Activated CD4-positive, alpha-beta T cell treated with anti-CD3 and anti-CD28 coated beads for 24 hours (primary cell): ENCODE results near the gene MROH7.
A peak's percentile ranks its signal among the peaks of the same experiment; 100 is the strongest.

ENCODE experiments used
- DNase-seq, 2 donors: peaks; one replicate each; pipeline ENCODE4 v3.0.0-alpha.2; 2020; ENCODE audit warnings: low read depth in 2 of 2

The MROH7 gene

DNA sequence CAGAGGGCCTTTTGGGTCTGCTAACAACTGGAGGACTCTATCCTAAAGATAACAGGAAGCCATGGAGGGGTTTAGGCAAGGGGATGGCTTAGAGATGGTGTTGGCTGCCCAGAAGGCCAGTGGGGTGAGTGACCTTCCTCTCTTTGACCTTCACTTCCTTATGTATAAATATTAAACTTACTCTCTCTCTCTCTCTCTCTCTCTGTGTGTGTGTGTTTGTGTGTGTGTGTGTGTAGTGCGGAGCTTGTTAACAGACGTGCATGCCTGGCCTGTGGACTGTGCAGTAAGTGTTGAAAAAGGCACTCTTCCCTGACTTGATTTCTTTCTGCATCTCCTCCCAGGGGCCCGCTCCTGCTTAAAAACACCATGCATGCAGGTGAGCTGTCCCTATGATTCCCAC lies 10.0 kb downstream of the MROH7 start:
- no peak for DNase-seq

- no peak for DNase-seq
Observed at GRCh38 chr1:54652168-54652567, 10.6 kb downstream of the MROH7 start.

DNA sequence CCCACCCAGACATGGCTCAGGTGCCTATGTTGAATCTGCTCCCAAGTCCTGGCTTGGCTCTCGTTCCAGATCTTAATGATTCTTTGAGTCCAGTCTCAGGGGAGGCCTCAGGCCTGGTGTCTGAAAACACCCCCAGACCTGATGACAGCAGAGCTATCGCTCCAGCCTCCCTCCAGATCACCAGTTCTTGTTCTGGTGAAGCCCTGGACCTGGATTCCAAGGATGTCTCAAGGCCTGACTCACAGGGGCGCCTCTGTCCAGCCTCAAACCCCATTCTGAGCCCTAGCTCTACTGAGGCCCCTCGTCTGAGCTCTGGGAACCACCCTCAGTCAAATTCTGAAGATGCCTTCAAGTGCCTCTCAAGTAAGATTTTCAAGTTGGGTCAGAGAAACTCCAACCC lies 11.4 kb downstream of the MROH7 start:
- no peak for DNase-seq

- DNase-seq, result no peak
Observed at GRCh38 chr1:54658164-54658913, 16.8 kb downstream of the MROH7 start.

GRCh38 chr1:54663725-54664124 lies 22.1 kb downstream of the MROH7 start:
- no peak for DNase-seq

DNA sequence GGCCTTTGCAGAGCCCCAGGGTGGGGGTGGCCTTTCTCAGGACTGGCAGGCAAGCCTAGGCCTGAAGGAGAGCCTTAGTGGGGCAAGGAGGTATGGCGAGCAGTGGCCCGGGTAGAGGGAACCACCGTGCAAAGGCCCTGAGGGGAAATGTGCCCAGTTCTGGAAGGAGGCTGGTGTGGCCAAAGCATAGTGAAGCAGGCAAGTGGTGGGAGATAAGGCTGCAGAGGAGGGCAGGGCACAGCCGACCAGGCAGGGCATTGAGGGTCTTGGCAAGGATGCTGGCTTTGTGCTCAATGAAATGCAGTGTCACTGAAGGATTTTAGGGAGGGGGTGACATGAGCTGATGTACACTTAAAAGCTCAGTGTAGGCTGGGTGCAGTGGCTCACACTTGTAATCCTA lies 22.8 kb downstream of the MROH7 start:
- no peak for DNase-seq

GRCh38 chr1:54665852-54666251 lies 24.3 kb downstream of the MROH7 start:
- no peak for DNase-seq

DNA sequence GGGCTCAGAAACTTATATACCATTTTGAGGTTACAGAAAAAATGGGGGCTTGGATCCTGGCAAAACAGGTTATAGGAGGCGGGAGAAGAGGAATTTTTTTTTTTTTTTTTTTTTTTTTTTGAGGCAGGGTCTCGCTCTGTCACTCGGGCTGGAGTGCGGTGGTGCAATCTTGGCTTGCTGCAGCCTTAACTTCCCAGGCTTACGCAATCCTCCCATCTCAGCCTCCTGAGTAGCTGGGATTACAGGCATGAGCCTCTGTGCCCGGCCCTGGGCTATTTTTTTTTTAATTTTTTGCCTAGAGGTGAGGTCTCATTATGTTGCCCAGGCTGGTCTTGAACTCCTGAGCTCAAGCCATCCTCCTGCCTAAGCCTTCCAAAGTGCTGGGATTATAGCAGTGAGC lies 24.7 kb downstream of the MROH7 start:
- no peak for DNase-seq

DNA sequence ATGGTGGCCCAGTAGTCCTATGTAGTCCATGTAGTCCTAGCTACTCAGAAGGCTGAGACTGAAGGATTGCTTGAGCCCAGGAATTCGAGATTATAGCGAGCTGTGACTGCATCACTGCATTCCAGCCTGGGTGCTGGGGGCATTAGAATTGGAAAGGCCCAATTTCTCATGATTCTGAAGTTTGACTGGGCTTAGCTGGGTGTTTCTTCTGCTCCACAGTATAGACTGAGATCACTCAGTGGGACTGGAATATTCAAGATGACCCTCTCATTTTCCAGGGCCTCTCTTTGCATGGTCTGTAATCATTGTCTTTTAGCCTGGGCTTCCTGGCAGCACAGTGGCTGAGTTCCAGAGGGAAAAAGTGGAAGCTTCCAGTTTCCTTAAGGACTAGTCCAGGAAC lies 26.2 kb downstream of the MROH7 start:
- no peak for DNase-seq

GRCh38 chr1:54668567-54668966 lies 27.0 kb downstream of the MROH7 start:
- no peak for DNase-seq

DNA sequence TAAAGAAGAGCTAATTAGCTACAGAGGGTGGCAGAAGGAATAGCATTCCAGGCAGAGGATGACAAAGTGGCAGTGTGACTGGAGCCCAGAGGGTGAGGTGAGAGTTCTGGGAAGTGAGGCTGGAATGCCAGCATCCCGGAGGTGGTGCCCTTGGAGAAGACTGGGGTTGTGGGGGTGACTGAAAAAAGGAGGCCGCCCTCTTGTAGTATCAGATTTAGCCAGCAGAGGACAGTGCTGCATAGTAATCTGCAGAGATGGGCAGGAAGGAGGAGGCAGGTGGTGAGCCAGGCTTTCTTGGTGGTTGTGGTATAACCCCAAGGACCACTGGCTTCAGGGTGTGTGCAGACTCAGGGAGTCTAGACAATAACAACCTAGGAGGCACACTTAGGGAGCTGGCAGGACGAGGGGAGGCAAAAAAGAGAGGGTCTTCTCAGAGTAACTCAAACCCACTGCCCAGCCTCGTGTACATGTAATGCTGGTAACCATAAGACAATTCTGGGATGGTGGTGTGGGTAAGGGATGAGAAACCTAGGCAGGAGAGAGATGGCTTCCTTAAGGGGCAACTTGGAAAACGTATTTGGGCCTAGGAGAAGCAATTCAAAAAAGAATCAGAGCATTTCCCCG lies 30.5 kb downstream of the MROH7 start:
- DNase-seq, result peak; percentile 55 to 58

DNA sequence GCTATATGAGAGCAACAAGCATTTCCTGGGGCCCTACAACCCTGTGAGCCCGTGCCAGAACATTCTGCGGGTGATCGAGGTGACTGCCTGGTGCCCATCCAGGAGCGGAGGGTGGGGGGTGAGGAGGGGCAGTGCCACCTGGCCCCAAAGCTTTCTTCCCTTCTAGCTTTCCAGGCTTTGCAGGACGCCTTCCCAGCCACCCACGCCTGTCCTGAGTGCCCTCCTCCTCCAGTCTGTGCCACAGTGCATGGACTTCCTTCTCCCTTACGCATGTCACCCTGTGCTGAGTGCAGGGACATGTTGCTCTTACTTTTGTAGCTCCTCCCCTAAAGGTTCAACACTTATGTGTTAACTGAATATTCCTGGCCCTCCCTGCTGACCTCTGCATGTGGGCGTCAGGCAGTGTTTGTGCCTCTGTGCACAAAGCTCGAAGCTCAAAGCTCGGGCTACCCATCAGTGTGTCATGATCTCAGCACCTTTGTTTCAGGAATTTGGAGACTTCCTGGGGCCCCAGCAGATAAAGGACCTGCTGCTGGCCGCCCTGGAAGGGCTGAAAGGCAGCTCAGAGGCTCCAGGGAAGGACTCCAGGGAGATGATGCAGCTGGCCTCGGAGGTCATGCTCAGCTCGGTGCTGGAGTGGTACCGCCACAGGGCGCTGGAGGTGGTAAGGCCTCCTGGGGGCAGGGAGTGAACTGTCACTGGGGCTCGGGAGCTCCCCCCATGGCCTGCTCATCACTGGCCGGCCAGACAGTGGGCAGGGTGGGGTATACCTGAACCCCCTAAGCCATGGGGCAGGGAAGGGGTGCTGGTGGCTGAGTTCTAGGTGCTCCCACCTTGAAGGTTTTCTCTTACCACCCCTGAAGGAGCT lies 37.4 kb downstream of the MROH7 start:
- DNase-seq, result no peak

DNA sequence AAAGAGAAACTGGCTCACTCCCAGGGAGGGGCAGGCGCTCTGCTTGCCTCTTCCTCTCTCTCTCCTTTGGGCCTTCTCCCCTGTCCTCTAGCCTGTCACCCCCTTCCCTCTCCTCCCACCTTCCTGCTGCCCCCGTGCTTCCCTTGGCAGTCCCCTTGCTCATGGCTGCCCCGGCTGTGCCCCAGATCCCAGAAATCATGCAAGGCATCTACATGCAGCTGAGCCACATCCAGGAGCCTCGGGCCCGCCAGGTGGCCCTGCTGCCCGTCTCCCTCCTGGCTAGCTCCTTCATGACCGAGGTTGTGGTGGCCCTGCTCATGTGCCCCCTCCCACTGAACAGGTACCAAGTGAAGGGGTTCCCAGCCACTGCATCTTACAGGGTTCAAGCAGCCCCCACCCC lies 38.1 kb downstream of the MROH7 start:
- DNase-seq, result no peak

DNA sequence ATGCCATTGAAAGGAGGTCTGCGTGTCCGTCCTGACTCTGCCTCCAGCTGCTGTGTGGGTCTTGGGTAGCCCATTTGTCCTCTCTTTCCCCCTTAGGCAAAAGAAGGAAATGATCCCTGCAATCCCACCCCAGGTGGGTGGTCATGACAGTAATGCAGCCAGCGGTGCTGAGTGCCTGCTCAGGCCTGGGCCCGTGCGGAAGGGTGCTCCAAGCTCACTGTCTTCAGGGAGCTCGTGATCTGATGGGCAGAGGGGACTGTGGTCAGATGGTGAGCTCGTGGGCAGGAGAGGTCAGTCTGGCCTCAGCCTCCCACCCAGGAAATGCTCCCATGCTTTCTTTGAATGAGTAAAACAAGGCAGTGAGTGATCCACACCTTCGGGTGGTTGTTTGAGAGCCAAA lies 38.8 kb downstream of the MROH7 start:
- DNase-seq, result no peak

GRCh38 chr1:54681358-54681757 lies 39.8 kb downstream of the MROH7 start:
- no peak for DNase-seq

GRCh38 chr1:54683453-54683852 lies 41.9 kb downstream of the MROH7 start:
- no peak for DNase-seq

DNA sequence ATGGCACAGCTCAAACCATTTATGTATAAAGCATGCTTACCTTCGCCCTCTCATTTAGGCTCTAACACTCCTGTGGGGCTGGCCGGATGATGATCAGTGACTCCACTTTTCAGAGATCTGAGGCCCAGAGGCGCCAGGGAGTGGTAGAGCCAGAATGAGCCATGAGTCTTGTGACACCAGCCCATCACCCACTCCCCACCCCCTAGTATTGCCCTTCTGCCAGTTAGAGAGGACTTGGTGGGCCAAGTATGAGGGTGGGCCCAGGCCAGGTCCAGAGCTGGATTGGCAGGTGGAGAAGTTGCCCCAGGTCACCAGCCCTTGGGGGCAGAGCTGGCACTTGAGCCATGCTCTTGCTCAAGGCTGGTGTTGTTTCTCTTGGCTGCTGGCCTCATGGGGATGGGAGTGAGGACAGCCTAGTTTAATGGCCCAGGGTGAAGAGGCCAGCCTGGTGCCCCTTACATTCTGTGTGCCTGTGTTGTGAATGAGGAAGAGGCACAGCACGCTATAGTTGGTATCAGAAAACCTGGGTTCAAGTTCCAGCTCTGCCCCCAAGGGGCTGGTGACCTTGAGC lies 43.8 kb downstream of the MROH7 start:
- no peak for DNase-seq

DNA sequence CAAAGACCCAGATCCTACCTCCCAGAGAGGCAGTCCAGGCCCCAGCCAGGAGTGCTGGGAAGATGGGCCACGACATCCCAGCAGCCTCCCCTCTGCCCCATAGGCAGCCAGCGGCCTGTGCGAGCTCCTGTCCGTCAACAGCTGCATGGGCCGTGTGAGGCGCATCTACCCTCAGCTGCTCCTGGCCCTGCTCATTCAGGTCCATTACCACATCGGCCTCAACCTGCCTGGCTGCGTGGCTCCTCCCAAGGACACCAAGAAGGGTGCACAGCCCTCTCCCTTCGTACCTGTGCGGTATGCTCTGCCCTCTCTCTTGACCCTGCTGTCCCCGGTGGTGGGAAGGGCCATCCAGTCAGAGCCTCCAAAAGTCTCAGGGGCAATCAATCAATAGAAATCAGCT lies 44.6 kb downstream of the MROH7 start:
- no peak for DNase-seq

GRCh38 chr1:54694771-54695170 lies 53.2 kb downstream of the MROH7 start:
- no peak for DNase-seq

- no peak for DNase-seq
Observed at GRCh38 chr1:54695221-54695620, 53.6 kb downstream of the MROH7 start.

- DNase-seq, result no peak
Observed at GRCh38 chr1:54695764-54696163, 54.2 kb downstream of the MROH7 start.

GRCh38 chr1:54696262-54696661 lies 54.7 kb downstream of the MROH7 start:
- DNase-seq, result no peak
